Subcutaneous abdominal adipose tissue (tissue), 5 donors: ENCODE measurements around the gene NKD2.

Source experiments
- H3K27ac ChIP-seq: one replicate; pipeline ENCODE4 v1.7.0; 2013; ENCODE audit warnings: low read depth, mild to moderate bottlenecking, inconsistent platforms, low read length, moderate library complexity
- H3K27me3 ChIP-seq, 5 donors: one replicate each; pipeline ENCODE4 v1.7.0; 2013; ENCODE audit warnings: low read length in 5 of 5, inconsistent platforms in 1 of 5; ENCODE audit not compliant: control insufficient read depth in 5 of 5, insufficient read depth in 4 of 5
- H3K36me3 ChIP-seq, 5 donors: one replicate each; pipeline ENCODE4 v1.7.0; 2013; ENCODE audit warnings: low read length in 5 of 5; ENCODE audit not compliant: control insufficient read depth in 5 of 5, insufficient read depth in 5 of 5
- H3K4me1 ChIP-seq, 5 donors: one replicate each; pipeline ENCODE4 v1.7.0; 2013; ENCODE audit warnings: low read length in 5 of 5, mild to moderate bottlenecking in 3 of 5, moderate library complexity in 1 of 5; ENCODE audit not compliant: control insufficient read depth in 5 of 5, insufficient read depth in 5 of 5
- H3K4me3 ChIP-seq, 5 donors: one replicate each; pipeline ENCODE4 v1.7.0; 2013; ENCODE audit warnings: low read length in 5 of 5, low read depth in 1 of 5
- H3K9ac ChIP-seq, 5 donors: one replicate each; pipeline ENCODE4 v1.7.0; 2013; ENCODE audit warnings: low read length in 5 of 5, mild to moderate bottlenecking in 4 of 5, moderate library complexity in 3 of 5
- H3K9me3 ChIP-seq, 5 donors: one replicate each; pipeline ENCODE4 v1.7.0; 2013; ENCODE audit warnings: low read length in 5 of 5; ENCODE audit not compliant: control insufficient read depth in 5 of 5
- donor health status: healthy.
- donor health status: healthy.
- donor health status: healthy.
- donor health status: healthy.
- donor health status: healthy.

NKD2 gene

DNA sequence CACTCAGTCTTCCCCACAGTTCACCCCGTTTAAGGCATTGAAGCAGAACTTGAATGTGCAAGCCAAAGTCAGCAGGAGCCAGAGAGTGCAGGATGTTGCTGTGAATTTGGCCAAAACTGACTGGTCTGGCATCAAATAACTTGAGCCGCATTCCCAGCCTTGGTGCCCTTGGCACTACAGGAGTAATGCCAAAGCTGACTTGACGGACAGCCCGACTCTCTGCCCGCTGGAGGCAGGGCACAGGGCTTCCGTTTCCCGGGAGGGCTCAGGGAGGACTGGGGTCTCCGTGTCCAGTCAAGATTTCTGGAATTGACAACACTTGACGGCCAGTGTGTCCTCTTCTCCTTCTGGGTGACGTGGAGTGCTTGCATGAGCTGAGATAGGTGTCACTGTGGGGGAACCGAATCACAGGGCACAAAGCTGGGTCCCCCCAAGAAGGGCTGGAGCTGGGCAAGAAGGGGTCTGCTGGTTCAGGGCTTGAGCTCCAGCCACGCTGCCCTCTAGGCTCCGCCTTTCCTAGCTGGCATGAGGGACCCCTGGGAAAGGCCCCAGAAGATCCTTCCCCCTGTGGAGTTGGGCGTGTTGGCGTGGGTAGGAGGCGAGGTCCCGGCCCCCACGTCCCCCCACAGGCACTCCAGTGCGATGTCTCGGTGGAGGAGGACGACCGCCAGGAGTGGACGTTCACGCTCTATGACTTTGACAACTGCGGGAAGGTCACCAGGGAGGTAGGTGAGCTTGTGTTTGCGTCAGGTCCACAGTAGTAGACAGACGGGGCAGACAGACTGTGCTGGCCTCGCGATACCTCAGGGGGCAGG is 25.2 kb downstream of the NKD2 start:
- no peaks in the 10 kb centered on the region for H3K36me3 ChIP-seq
- no peak overlapping the region for H3K4me3 ChIP-seq
- H3K27ac ChIP-seq, result no peak overlapping the region
- no peaks in the 10 kb centered on the region for H3K9me3 ChIP-seq
- H3K4me1 ChIP-seq, result no peaks in the 10 kb centered on the region
- peaks cover 2 to 21% (median 16%) of the 10 kb centered on the region in 5 donors for H3K27me3 ChIP-seq
- no peak overlapping the region for H3K9ac ChIP-seq

GRCh38 chr5:1034421-1034905 is 25.9 kb downstream of the NKD2 start:
- H3K9me3 ChIP-seq, result no peaks in the 10 kb centered on the region
- H3K36me3 ChIP-seq, result no peaks in the 10 kb centered on the region
- H3K4me1 ChIP-seq, result no peaks in the 10 kb centered on the region
- no peak overlapping the region for H3K4me3 ChIP-seq
- H3K9ac ChIP-seq, result no peak overlapping the region
- peaks cover 2 to 17% (median 14%) of the 10 kb centered on the region in 5 donors for H3K27me3 ChIP-seq
- H3K27ac ChIP-seq, result no peak overlapping the region

DNA sequence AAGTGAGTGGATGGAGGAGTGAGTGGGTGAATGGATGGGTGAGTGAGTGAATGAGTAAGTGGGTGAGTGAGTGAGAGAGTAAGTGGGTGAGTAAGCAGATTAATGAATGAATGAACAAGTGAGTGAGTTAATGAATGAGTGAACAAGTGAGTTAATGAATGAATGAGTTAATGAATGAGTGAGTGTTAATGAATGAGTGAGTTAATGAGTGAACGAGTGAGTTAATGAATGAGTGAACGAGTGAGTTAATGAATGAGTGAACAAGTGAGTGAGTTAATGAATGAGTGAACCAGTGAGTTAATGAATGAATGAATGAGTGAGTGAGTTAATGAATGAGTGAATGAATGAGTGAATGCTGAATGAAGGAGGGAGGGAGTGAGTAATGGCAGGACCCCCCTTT is 26.4 kb downstream of the NKD2 start:
- no peaks in the 10 kb centered on the region for H3K9me3 ChIP-seq
- no peaks in the 10 kb centered on the region for H3K36me3 ChIP-seq
- H3K27me3 ChIP-seq, result peaks cover 1 to 15% (median 10%) of the 10 kb centered on the region in 5 donors
- no peak overlapping the region for H3K9ac ChIP-seq
- no peak overlapping the region for H3K27ac ChIP-seq
- no peak overlapping the region for H3K4me3 ChIP-seq
- no peaks in the 10 kb centered on the region for H3K4me1 ChIP-seq

DNA sequence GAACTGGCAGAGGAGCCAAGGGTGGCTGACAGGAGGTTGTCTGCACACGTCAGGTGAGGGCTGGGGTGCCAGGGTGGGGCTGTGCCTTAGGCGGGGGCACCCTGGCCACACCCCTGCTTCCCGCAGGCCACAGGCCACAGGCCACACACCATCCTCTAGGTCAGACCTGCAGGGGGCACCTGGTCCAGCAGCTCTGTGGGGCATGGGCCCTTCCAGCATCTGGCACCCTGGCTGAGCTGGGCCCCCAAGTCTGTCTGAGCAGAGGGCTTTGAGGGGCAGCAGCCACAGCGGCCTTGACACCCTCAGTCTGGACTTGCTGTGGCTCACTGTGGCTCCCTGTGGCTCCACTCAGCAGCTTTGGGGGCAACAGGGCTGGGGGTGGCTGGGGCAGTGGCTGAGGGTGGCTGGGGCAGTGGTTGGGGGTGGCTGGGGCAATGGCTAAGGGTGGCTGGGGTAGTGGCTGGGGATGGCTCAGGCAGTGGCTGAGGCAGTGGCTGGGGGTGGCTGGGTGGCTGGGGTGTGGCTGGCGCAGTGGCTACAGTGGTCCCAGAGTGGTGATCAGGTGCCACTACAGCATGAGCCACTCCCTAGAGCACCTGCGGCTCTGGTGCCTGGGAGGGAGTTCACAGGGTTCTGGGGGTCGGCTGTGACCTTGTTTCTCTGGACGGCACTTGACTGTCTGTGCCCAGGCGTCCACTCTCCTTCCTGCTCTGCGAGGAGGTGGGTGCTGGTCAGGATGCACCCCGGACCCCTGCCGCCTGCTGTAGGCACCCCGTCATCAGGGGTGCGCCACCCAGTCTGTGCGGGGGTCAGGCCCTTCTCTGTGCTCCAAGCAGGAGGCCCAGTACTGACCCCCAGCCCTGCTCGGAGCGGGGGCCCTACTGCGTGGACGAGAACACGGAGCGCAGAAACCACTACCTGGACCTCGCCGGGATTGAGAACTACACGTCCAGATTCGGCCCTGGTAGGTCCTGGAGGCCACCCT is 27.1 kb downstream of the NKD2 start:
- peaks cover 0 to 13% (median 6%) of the 10 kb centered on the region in 5 donors for H3K27me3 ChIP-seq
- H3K9ac ChIP-seq, result no peak overlapping the region
- no peak overlapping the region for H3K27ac ChIP-seq
- H3K36me3 ChIP-seq, result no peaks in the 10 kb centered on the region
- H3K4me3 ChIP-seq, result no peak overlapping the region
- H3K9me3 ChIP-seq, result no peaks in the 10 kb centered on the region
- no peaks in the 10 kb centered on the region for H3K4me1 ChIP-seq

DNA sequence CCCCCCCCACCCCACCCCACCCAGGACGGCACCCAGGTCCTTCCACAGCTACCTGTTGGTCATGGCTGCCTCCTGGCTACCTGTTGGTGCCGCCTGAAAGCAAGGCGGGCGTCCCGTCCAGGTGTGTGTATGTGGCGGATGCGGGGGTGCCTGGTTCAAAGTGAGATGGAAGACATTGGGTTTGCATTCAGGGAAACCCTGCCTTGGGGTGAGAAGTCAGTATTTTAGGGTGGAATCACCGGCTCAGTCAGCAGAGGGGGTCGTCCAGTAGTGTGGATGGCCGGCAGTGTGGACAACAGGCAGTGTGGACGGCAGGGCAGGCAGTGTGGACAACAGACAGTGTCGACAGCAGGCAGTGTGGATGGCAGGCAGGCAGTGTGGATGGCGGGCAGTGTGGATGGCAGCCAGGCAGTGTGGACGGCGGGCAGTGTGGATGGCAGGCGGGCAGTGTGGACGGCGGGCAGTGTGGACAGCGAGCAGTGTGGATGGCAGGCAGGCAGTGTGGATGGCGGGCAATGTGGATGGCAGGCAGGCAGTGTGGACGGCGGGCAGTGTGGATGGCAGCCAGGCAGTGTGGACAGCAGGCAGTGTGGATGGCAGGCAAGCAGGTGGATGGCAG is 28.0 kb downstream of the NKD2 start:
- H3K9me3 ChIP-seq, result no peaks in the 10 kb centered on the region
- peaks cover under 1 to 10% (median 4%) of the 10 kb centered on the region in 5 donors for H3K27me3 ChIP-seq
- H3K27ac ChIP-seq, result no peak overlapping the region
- no peaks in the 10 kb centered on the region for H3K36me3 ChIP-seq
- H3K9ac ChIP-seq, result no peak overlapping the region
- H3K4me1 ChIP-seq, result peaks cover 0 to 3% (median 0%) of the 10 kb centered on the region in 5 donors
- H3K4me3 ChIP-seq, result no peak overlapping the region

DNA sequence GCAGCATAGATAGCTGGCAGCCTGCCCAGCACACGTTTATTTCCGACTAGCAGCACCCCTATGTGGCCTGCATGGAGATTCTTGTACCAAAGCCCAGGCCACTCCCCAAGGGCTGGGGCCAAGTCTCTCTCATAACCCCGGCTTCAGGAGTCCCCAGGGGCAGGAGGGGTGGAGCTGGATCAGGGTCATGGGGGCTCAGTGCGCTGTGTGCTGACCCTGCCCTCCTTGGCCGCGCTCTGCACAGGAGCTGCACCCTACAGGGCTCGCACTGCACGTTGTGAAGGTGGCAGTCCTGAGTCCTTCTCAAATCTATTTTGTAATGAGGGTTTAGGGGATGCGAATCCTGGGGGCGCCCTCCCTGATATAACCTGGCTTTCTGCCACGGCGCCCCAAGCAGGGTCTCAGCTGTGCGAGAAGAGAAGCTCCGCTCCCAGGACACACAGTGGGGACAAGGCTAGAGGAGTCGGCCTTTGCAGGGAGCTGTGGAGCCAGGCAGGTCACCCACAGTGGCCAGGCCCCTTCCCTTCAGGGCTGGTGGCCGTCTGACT is 28.6 kb downstream of the NKD2 start:
- Histone ChIP-seq H3K4me3 (no peak overlapping the region), H3K36me3 (no peaks in the 10 kb centered on the region), H3K9ac (no peak overlapping the region), H3K27ac (no peak overlapping the region), H3K4me1 (peaks cover 0 to 8% (median 0%) of the 10 kb centered on the region in 5 donors), H3K9me3 (no peaks in the 10 kb centered on the region), H3K27me3 (peaks cover 0 to 7% (median 4%) of the 10 kb centered on the region in 5 donors)

DNA sequence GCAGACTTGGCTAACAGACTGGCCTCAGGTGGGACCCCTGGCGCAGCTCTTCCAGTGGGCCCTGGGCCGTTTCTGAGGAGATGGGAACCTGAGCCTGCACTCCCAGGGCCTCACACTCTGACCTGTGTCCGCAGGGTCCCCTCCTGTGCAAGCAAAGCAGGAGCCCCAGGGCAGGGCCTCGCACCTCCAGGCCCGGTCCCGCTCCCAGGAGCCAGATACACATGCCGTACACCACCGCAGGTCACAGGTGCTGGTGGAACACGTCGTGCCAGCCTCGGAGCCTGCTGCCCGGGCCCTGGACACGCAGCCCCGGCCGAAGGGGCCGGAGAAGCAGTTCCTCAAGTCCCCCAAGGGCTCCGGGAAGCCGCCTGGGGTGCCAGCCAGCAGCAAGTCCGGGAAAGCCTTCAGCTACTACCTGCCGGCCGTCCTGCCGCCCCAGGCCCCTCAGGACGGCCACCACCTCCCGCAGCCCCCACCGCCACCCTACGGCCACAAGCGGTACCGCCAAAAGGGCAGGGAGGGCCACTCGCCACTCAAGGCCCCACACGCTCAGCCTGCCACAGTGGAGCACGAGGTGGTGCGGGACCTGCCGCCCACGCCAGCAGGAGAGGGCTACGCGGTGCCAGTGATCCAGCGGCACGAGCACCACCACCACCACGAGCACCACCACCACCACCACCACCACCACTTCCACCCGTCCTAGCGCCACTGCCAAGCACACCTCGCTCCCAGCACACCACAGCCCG is 29.2 kb downstream of the NKD2 start:
- Histone ChIP-seq H3K36me3 (no peaks in the 10 kb centered on the region), H3K27me3 (peaks cover 0 to 8% (median 4%) of the 10 kb centered on the region in 5 donors), H3K4me3 (no peak overlapping the region), H3K9me3 (no peaks in the 10 kb centered on the region), H3K27ac (no peak overlapping the region), H3K4me1 (peaks cover 0 to 15% (median 0%) of the 10 kb centered on the region in 5 donors), H3K9ac (no peak overlapping the region)

GRCh38 chr5:1038417-1039209 is 30.0 kb downstream of the NKD2 start:
- Histone ChIP-seq H3K27me3 (peaks cover 0 to 11% (median 3%) of the 10 kb centered on the region in 5 donors), H3K4me1 (peaks cover 0 to 20% (median 0%) of the 10 kb centered on the region in 5 donors), H3K9ac (no peak overlapping the region), H3K36me3 (no peaks in the 10 kb centered on the region), H3K4me3 (no peak overlapping the region), H3K9me3 (no peaks in the 10 kb centered on the region), H3K27ac (no peak overlapping the region)
